ENCODE results near the gene TULP4.
A peak's percentile ranks its signal among the peaks of the same experiment; 100 is the strongest.

TULP4 gene

DNA sequence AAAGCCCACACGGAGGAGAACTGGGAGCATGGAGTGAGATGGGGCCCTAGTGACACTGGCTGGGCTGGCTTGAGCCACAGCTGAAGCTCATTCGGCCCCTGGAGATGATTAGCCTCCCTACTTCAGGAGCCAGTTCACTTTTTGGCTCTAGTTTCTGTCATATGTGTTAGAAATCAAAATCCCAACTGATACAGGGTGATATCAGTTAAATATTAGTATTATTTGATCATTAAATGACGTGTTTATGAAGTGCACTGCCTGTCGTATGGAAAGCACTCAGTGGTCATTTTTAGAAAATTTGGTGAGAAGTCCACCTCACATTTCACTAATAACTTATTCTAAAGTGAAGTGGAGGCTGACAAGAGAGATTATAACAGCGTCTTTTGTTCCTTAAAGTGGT, 59.0 kb downstream of the TULP4 start:
- H3K27ac ChIP-seq: no peak overlapping the region
- POLR2A ChIA-PET (ENCODE audit: low non-redundant PET): no interaction called here
- no peak for DNase-seq (ENCODE audit: low spot score)
- CTCF ChIA-PET: no interaction called here
- TF ChIP-seq, protein P1, sequence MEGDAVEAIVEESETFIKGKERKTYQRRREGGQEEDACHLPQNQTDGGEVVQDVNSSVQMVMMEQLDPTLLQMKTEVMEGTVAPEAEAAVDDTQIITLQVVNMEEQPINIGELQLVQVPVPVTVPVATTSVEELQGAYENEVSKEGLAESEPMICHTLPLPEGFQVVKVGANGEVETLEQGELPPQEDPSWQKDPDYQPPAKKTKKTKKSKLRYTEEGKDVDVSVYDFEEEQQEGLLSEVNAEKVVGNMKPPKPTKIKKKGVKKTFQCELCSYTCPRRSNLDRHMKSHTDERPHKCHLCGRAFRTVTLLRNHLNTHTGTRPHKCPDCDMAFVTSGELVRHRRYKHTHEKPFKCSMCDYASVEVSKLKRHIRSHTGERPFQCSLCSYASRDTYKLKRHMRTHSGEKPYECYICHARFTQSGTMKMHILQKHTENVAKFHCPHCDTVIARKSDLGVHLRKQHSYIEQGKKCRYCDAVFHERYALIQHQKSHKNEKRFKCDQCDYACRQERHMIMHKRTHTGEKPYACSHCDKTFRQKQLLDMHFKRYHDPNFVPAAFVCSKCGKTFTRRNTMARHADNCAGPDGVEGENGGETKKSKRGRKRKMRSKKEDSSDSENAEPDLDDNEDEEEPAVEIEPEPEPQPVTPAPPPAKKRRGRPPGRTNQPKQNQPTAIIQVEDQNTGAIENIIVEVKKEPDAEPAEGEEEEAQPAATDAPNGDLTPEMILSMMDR (conservative IDR thresholded peaks at IDR 0.05; ENCODE audit: low read depth): no peak

DNA sequence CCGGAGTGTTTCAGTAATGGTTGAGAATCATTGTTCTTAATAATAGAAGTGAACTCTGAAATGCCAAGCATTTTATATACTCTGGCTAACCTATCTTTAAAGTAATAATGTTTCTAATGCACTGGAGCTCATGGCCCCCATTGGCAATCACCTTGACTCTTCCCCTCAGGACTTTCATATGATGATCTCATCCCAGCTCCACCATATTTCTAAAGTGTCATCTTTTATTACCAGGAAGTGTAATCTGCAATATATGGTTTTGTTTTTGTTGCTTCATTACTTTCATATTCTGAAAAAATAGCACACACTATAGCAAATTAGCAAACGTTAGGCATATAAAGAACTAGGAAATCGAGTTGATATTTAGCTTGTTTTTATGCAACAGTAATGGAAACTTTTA, 60.3 kb downstream of the TULP4 start:
- no peak for DNase-seq (ENCODE audit: low spot score)
- CTCF ChIA-PET: interaction anchor here (0.6 kb wide), 1 partner anchor 65 kb away, joined by 3 read pairs; no protein-coding TSS in a partner anchor
- TF ChIP-seq, protein P1 (conservative IDR thresholded peaks at IDR 0.05; ENCODE audit: low read depth): no peak
- H3K27ac ChIP-seq: no peak overlapping the region
- POLR2A ChIA-PET (ENCODE audit: low non-redundant PET): interaction anchor here (0.6 kb wide), 1 partner anchor 27 kb away, joined by 3 read pairs; no protein-coding TSS in a partner anchor

GRCh38 chr6:158373214-158373613, 60.9 kb downstream of the TULP4 start:
- ChIA-PET POLR2A (ENCODE audit: low non-redundant PET) (no interaction called here), CTCF (interaction anchor here (0.6 kb wide), 1 partner anchor 66 kb away, joined by 3 read pairs; no protein-coding TSS in a partner anchor)
- no peak overlapping the region for H3K27ac ChIP-seq
- no peak for DNase-seq (ENCODE audit: low spot score)
- TF ChIP-seq, protein P1 (conservative IDR thresholded peaks at IDR 0.05; ENCODE audit: low read depth): no peak

DNA sequence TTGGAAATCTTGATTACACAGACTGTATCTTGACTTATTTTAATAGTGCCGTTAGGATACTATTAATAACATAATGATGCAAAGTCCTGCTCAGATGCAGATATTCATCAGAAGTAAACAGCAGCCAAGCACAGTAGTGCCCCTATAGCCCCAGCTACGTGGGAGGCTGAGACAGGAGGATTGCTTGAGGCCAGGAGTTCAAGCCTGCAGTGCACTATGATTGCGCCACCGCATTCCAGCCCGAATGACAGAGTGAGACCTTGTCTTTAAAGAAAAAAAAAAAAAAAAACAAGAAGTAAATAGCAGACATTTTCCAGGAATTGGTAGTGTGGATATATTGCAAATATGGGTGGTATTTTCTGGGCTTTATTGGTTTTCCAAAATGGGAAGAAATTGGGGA, 61.8 kb downstream of the TULP4 start:
- ChIA-PET POLR2A (ENCODE audit: low non-redundant PET) (no interaction called here), CTCF (no interaction called here)
- no peak for DNase-seq (ENCODE audit: low spot score)
- TF ChIP-seq, protein P1 (conservative IDR thresholded peaks at IDR 0.05; ENCODE audit: low read depth): no peak
- no peak overlapping the region for H3K27ac ChIP-seq

- DNase-seq (ENCODE audit: low spot score): peak; percentile 49
- ChIA-PET CTCF (interaction anchor here (0.6 kb wide), 1 partner anchor 40 kb away, joined by 3 read pairs; no protein-coding TSS in a partner anchor), POLR2A (ENCODE audit: low non-redundant PET) (no interaction called here)
- TF ChIP-seq, protein P1 (conservative IDR thresholded peaks at IDR 0.05; ENCODE audit: low read depth): no peak
- peak overlapping the region; percentile 58 for H3K27ac ChIP-seq
Measured at GRCh38 chr6:158376631-158377081, 64.4 kb downstream of the TULP4 start.

GRCh38 chr6:158377860-158378259, 65.6 kb downstream of the TULP4 start:
- peak; percentile 85 for DNase-seq (ENCODE audit: low spot score)
- CTCF ChIA-PET: interaction anchor here (0.7 kb wide), 1 partner anchor 217 kb away, joined by 4 read pairs; no protein-coding TSS in a partner anchor
- POLR2A ChIA-PET (ENCODE audit: low non-redundant PET): interaction anchor here (0.6 kb wide), 1 partner anchor 1422 kb away, joined by 4 read pairs; the partner anchor contains the start of gene PNLDC1
- peak overlapping the region; percentile 81 for H3K27ac ChIP-seq
- TF ChIP-seq, protein P1 (conservative IDR thresholded peaks at IDR 0.05; ENCODE audit: low read depth): no peak
